ENCODE data around the gene TBC1D2.

The TBC1D2 gene

GRCh38 chr9:98189412-98189811 lies 66.0 kb downstream of the TBC1D2 start:
- no peak for TF ChIP-seq CTCF (IDR thresholded peaks at IDR 0.05; ENCODE audit: low read length, missing control alignments)
- no peak overlapping the region for H3K4me3 ChIP-seq (replicated peaks; ENCODE audit: low read depth, low read length)
- no peak for DNase-seq (ENCODE audit: low read depth)

- no peak for DNase-seq (ENCODE audit: low read depth)
- no peak for TF ChIP-seq CTCF (IDR thresholded peaks at IDR 0.05; ENCODE audit: low read length, missing control alignments)
- H3K4me3 ChIP-seq (replicated peaks; ENCODE audit: low read depth, low read length), result no peak overlapping the region
Observed at GRCh38 chr9:98187926-98188325, 67.5 kb downstream of the TBC1D2 start.

- no peak for TF ChIP-seq CTCF (IDR thresholded peaks at IDR 0.05; ENCODE audit: low read length, missing control alignments)
- no peak overlapping the region for H3K4me3 ChIP-seq (replicated peaks; ENCODE audit: low read depth, low read length)
- no peak for DNase-seq (ENCODE audit: low read depth)
Observed at GRCh38 chr9:98186236-98186635, 69.2 kb downstream of the TBC1D2 start.

GRCh38 chr9:98185611-98186171 lies 69.8 kb downstream of the TBC1D2 start:
- peak; percentile 10 for DNase-seq (ENCODE audit: low read depth)
- no peak overlapping the region for H3K4me3 ChIP-seq (replicated peaks; ENCODE audit: low read depth, low read length)
- TF ChIP-seq CTCF (IDR thresholded peaks at IDR 0.05; ENCODE audit: low read length, missing control alignments), result no peak

- TF ChIP-seq CTCF (IDR thresholded peaks at IDR 0.05; ENCODE audit: low read length, missing control alignments), result no peak
- H3K4me3 ChIP-seq (replicated peaks; ENCODE audit: low read depth, low read length), result no peak overlapping the region
- DNase-seq (ENCODE audit: low read depth), result no peak
Observed at GRCh38 chr9:98185021-98185567, 70.4 kb downstream of the TBC1D2 start.

GRCh38 chr9:98184326-98184725 lies 71.1 kb downstream of the TBC1D2 start:
- H3K4me3 ChIP-seq (replicated peaks; ENCODE audit: low read depth, low read length), result no peak overlapping the region
- no peak for TF ChIP-seq CTCF (IDR thresholded peaks at IDR 0.05; ENCODE audit: low read length, missing control alignments)
- DNase-seq (ENCODE audit: low read depth), result no peak

Measured in fibroblast of pulmonary artery (primary cell).